ENCODE results near the gene LCAT.

LCAT gene

DNA sequence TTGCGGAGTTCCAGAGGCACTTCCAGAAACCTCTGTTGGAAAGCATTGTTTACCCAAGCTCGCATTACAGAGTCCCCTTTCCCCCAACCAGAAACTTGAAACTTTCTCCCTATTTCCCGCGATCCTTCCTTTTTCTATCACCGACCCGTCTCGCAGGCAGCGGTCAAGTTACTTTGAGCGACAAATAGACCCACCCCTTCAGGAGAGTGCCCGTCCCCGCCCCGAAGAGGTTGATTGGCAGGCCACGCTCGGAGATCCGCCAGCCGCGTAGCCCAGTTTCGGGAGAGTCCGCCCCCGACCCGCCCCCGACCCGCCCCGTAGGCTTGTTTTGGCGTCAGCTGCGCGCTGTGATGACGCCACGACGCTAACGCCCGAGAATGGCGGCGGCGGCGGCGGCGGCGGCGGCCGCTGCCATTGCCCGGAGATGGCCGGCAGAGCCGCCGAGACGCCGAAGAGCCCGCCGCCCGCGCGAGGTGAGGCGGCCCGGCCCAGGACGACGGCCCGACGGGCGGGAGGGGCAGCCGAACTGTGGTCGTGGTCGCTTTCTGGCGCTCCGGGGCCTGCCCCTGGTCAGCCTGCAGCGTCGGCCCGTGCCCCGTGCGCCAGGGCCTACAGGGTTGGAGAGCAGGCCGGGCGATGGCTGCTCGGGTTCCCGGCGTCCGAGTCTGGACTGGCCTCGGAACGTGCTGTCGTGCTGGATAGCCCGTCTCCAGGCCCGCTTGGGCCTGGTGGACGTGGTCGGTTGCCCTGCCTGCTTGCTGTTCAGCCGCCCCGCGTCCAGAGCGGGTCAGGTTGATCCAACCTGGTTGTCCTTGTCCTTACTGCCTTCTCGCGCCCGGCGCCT is 50.8 kb downstream of the LCAT start, which contains the start of gene PSKH1:
PSKH1 (plus strand) TSS at position 356 of the 844 bp plus-strand sequence. CDS start 15,496 bp downstream, outside the sequence.
- DNase-seq (ENCODE audit: low read depth): peak; percentile 92
- TF ChIP-seq, protein P1, sequence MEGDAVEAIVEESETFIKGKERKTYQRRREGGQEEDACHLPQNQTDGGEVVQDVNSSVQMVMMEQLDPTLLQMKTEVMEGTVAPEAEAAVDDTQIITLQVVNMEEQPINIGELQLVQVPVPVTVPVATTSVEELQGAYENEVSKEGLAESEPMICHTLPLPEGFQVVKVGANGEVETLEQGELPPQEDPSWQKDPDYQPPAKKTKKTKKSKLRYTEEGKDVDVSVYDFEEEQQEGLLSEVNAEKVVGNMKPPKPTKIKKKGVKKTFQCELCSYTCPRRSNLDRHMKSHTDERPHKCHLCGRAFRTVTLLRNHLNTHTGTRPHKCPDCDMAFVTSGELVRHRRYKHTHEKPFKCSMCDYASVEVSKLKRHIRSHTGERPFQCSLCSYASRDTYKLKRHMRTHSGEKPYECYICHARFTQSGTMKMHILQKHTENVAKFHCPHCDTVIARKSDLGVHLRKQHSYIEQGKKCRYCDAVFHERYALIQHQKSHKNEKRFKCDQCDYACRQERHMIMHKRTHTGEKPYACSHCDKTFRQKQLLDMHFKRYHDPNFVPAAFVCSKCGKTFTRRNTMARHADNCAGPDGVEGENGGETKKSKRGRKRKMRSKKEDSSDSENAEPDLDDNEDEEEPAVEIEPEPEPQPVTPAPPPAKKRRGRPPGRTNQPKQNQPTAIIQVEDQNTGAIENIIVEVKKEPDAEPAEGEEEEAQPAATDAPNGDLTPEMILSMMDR (conservative IDR thresholded peaks at IDR 0.05; ENCODE audit: control insufficient read depth, insufficient read depth, low read depth, low read length): no peak
- peak within 1 kb of the TSS; percentile 84 for H3K4me3 ChIP-seq (ENCODE audit: control insufficient read depth, low read depth, low read length)

DNA sequence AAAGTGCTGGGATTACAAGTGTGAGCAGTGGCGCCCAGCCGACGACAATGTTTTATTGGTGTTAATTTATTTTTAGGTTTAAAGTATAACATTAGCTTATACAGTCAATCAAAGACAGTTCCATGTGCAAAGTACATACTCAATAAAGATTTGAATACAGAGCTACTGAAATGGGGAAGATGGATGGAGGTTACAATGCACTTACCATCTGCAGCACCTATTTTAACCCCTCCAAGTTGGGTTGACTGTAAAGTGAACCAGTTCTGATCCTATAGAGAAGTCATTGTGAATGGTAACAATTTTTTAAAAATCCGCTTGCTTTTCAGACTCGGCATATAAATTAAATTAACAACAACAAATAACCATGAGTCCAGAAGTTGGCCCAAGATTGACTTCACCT is 51.5 kb downstream of the LCAT start:
- TF ChIP-seq, protein P1 (conservative IDR thresholded peaks at IDR 0.05; ENCODE audit: control insufficient read depth, insufficient read depth, low read depth, low read length): no peak
- no peak for DNase-seq (ENCODE audit: low read depth)
- H3K4me3 ChIP-seq (ENCODE audit: control insufficient read depth, low read depth, low read length): peak overlapping the region; percentile 55
